ENCODE data around the gene TBC1D9.

DNA sequence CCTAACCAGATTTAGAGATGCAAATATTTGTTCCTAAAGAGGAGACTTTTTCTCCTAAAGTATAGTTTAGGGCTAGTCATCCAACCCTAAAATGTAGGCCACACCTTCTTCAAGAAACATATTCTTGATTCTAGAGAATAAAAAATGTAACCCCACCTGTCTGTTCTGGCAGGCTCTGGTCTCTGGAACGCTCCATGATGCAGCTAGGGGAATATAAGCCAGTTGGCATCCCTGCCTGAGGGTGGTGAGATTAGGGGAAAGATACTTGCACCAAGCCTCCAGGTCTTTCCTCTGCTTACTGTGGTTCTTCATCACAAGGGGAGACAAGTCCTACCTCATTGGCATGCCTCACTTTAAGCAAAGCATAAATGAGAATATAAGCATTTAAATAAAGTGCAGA is 21.2 kb upstream of the TBC1D9 start:
- TF ChIP-seq EZH2 (IDR thresholded peaks at IDR 0.05; ENCODE audit: insufficient read depth, poor library complexity, severe bottlenecking): no peak
- no peak for TF ChIP-seq EZH2phosphoT487 (IDR thresholded peaks at IDR 0.05; ENCODE audit: insufficient read depth, low read depth)

All from GM23248 (cell line).